IMR-90 (cell line): ENCODE measurements around the gene PTK7. TPM values are rescaled to one million over a fixed set of nuclear protein-coding genes. Genes with fewer than 3 reads are reported as not detected.

Experiments used
- ATAC-seq: fragments of 200-7000 bp; cut with Tn5 transposase; 2 replicates; pipeline ENCODE4 v1.9.1; 2020; ENCODE audit warnings: low read depth, mild to moderate bottlenecking, moderate library complexity
- BruUV-seq: library from RNA; stranded (reverse); fragments of 400-500 nt; replicated peaks from 2 replicates; lab custom pipeline; 2021; lab: Mats Ljungman, UMichigan
- CTCF ChIA-PET: fragments of 300-600 bp; formaldehyde crosslinking; extraction: SDS; loops from one replicate; lab custom pipeline; 2021; ENCODE audit warnings: antibody characterized with exemption; lab: Yijun Ruan, JAX
- POLR2A ChIA-PET: fragments of 300-600 bp; sonication (Branson Sonifier 250); formaldehyde crosslinking; loops from one replicate; lab custom pipeline; 2022; ENCODE audit warnings: antibody characterized with exemption; ENCODE audit not compliant: unreplicated experiment; lab: Charles Lee
- DNase-seq: peaks from one replicate; pipeline ENCODE4 v3.0.0; 2013
- H2AFZ ChIP-seq: replicated peaks from 2 replicates; pipeline ENCODE3; 2013; ENCODE audit warnings: low read length, mild to moderate bottlenecking; ENCODE audit not compliant: poor library complexity
- H2AK5ac ChIP-seq: 2 replicates; pipeline ENCODE4 v1.6.1; 2013; ENCODE audit warnings: low read depth, low read length, inconsistent platforms
- H2AK9ac ChIP-seq: replicated peaks from 2 replicates; pipeline ENCODE3; 2013; ENCODE audit warnings: mild to moderate bottlenecking, low read depth, low read length, moderate library complexity; ENCODE audit not compliant: poor library complexity
- H2BK120ac ChIP-seq: 2 replicates; pipeline ENCODE4 v1.6.1; 2013; ENCODE audit warnings: low read depth, low read length, inconsistent platforms
- H2BK15ac ChIP-seq: 3 replicates; pipeline ENCODE4 v1.6.1; 2013; ENCODE audit warnings: low read depth, low read length, inconsistent platforms
- H2BK20ac ChIP-seq: 2 replicates; pipeline ENCODE4 v1.6.1; 2013; ENCODE audit warnings: low read depth, mild to moderate bottlenecking, inconsistent platforms, low read length, moderate library complexity
- H2BK5ac ChIP-seq: 2 replicates; pipeline ENCODE4 v1.6.1; 2013; ENCODE audit warnings: mild to moderate bottlenecking, low read depth, low read length, inconsistent platforms; ENCODE audit not compliant: poor library complexity, severe bottlenecking
- H3K14ac ChIP-seq: replicated peaks from 2 replicates; pipeline ENCODE4 v1.6.1; 2013; ENCODE audit warnings: low read depth, low read length, inconsistent platforms
- H3K18ac ChIP-seq: 2 replicates; pipeline ENCODE4 v1.6.1; 2013; ENCODE audit warnings: low read depth, low read length, control low read depth
- H3K23ac ChIP-seq: 2 replicates; pipeline ENCODE4 v1.6.1; 2013; ENCODE audit warnings: low read depth, low read length, inconsistent platforms
- H3K27ac ChIP-seq: 2 replicates; pipeline ENCODE4 v1.5.1; 2013; ENCODE audit warnings: mild to moderate bottlenecking, control low read depth, low read length; ENCODE audit not compliant: insufficient read depth
- H3K27me3 ChIP-seq: 2 replicates; pipeline ENCODE4 v1.6.1; 2013; ENCODE audit warnings: low read length; ENCODE audit not compliant: control insufficient read depth, insufficient read depth
- H3K36me3 ChIP-seq: 2 replicates; pipeline ENCODE4 v1.6.1; 2013; ENCODE audit warnings: low read length, mixed read lengths; ENCODE audit not compliant: control insufficient read depth, insufficient read depth
- H3K4ac ChIP-seq: 2 replicates; pipeline ENCODE4 v1.6.1; 2013; ENCODE audit warnings: low read depth, low read length, inconsistent platforms
- H3K4me1 ChIP-seq: 2 replicates; pipeline ENCODE4 v1.6.1; 2013; ENCODE audit warnings: low read length, mixed read lengths; ENCODE audit not compliant: control insufficient read depth, insufficient read depth
- H3K4me2 ChIP-seq: 2 replicates; pipeline ENCODE4 v1.6.1; 2013; ENCODE audit warnings: low read depth, mild to moderate bottlenecking, control low read depth, low read length, moderate library complexity
- H3K4me3 ChIP-seq: 2 replicates; pipeline ENCODE4 v1.5.1; 2013; ENCODE audit warnings: low read depth, mild to moderate bottlenecking, control low read depth, low read length, moderate library complexity; ENCODE audit not compliant: insufficient read depth
- H3K56ac ChIP-seq: 2 replicates; pipeline ENCODE4 v1.6.1; 2013; ENCODE audit warnings: low read length, inconsistent platforms; ENCODE audit not compliant: insufficient read depth; ENCODE audit errors: extremely low read depth
- H3K79me1 ChIP-seq, 2 experiments: 2 replicates each; pipeline ENCODE4 v1.6.1; 2013; ENCODE audit warnings: low read length in 2 of 2, inconsistent platforms in 1 of 2, low read depth in 1 of 2
- H3K9ac ChIP-seq: 2 replicates; pipeline ENCODE4 v1.6.1; 2013; ENCODE audit warnings: low read depth, low read length, control low read depth
- H3K9me1 ChIP-seq: 2 replicates; pipeline ENCODE4 v1.6.1; 2013; ENCODE audit warnings: low read length, inconsistent platforms; ENCODE audit not compliant: insufficient read depth
- H3K9me3 ChIP-seq: 2 replicates; pipeline ENCODE4 v1.6.1; 2013; ENCODE audit warnings: low read length; ENCODE audit not compliant: control insufficient read depth, insufficient read depth
- H4K20me1 ChIP-seq: 2 replicates; pipeline ENCODE4 v1.6.1; 2013; ENCODE audit warnings: low read length, inconsistent platforms; ENCODE audit not compliant: insufficient read depth
- H4K5ac ChIP-seq: 2 replicates; pipeline ENCODE4 v1.6.1; 2013; ENCODE audit warnings: mild to moderate bottlenecking, low read depth, low read length, control low read depth
- H4K8ac ChIP-seq, 2 experiments: 2 replicates each; pipeline ENCODE4 v1.6.1; 2013; ENCODE audit warnings: low read depth in 2 of 2, low read length in 2 of 2, control low read depth in 1 of 2, inconsistent platforms in 1 of 2
- H4K91ac ChIP-seq: 2 replicates; pipeline ENCODE4 v1.6.1; 2013; ENCODE audit warnings: low read depth, low read length, inconsistent platforms; ENCODE audit not compliant: insufficient read depth
- ELK1 ChIP-seq: fragments of 150-350 bp; IDR thresholded peaks from 2 replicates; pipeline ENCODE4 v1.6.1; 2016; ENCODE audit warnings: low read depth, mild to moderate bottlenecking, low read length, moderate library complexity, borderline replicate concordance
- WGBS, 2 experiments: methylation state at CpG; one replicate each; pipeline versions ENCODE4 v1.1.5 to v1.1.7; 2013; ENCODE audit warnings: missing lambda C conversion rate in 2 of 2; ENCODE audit not compliant: insufficient read length in 1 of 2; ENCODE audit errors: extremely low coverage in 2 of 2; 5-methylcytosine and 5-hydroxymethylcytosine counted together
- dilution Hi-C: fragments of 300-500 bp; cut with HindIII; formaldehyde crosslinking; loops from one replicate; pipeline ENCODE4 v1.14.3; 2018; ENCODE audit warnings: low sequenced_read_pairs; ENCODE audit not compliant: unreplicated experiment
- in situ Hi-C: fragments of 300-500 bp; cut with MboI; formaldehyde crosslinking; loops from 3 replicates; pipeline ENCODE4 v1.14.3; 2019; ENCODE audit warnings: low sequenced_read_pairs, inconsistent platforms, mixed read lengths
- intact Hi-C: fragments of 100-400 bp; cut with micrococcal nuclease; formaldehyde crosslinking; loops from 2 replicates; pipeline ENCODE4 v1.10.0; 2022
- polyA plus RNA-seq, 3 experiments: library from polyadenylated mRNA; depleted of rRNA; stranded (reverse); fragments of >200 nt; gene quantifications; 2 replicates each; pipeline ENCODE4 v1.2.3, GENCODE V29; 2012; ENCODE audit warnings: low replicate concordance in 1 of 3
- total RNA-seq: library from RNA; depleted of rRNA; stranded (reverse); fragments of >200 nt; gene quantifications from 2 replicates; pipeline ENCODE4 v1.2.3, GENCODE V29; 2012

PTK7 gene
- total and polyA plus RNA-seq, 2 of the 4 experiments (the other 2 are of a cell fraction), result 47.1 to 142 TPM

GRCh38 chr6:43060034-43060754 lies 15.9 kb upstream of the PTK7 start:
- CTCF ChIA-PET, result interaction anchor here (1.4 kb wide), 1 partner anchor 84 kb away, joined by 6 read pairs; no protein-coding TSS in a partner anchor
- no TSS peak for BruUV-seq

More at GRCh38 chr6:43060034-43060754, 15.9 kb upstream of the PTK7 start:
- H3K4ac ChIP-seq, result peak overlapping the region; percentile 96
- H3K9me1 ChIP-seq, result peaks cover 4% of the 10 kb centered on the region; the same call in 1 of the 2 replicates
- intact Hi-C loops, result no loop called here
- TF ChIP-seq ELK1, result no peak
- peak overlapping the region; percentile 69 to 97 for H4K8ac ChIP-seq
- H3K18ac ChIP-seq, result peak overlapping the region; percentile 28
- H3K23ac ChIP-seq, result peak overlapping the region; percentile 49
- POLR2A ChIA-PET, result no interaction called here
- H2BK15ac ChIP-seq, result no peak overlapping the region; the same call in 2 of the 3 replicates
- peak overlapping the region; percentile 91 for H3K9ac ChIP-seq
- H3K14ac ChIP-seq, result peak overlapping the region; percentile 100
- H3K27ac ChIP-seq, result peak overlapping the region; percentile 93
- H3K4me2 ChIP-seq, result peak overlapping the region; percentile 93
- WGBS, 2 experiments, result 100% methylated on average over 1 of the region's 15 CpGs; no CpG with 5 or more reads in 1 of the 2 experiments
- in situ Hi-C loops, result no loop called here
- no peaks in the 10 kb centered on the region for H3K9me3 ChIP-seq
- H3K4me1 ChIP-seq, result peaks cover 9% of the 10 kb centered on the region; the same call in 1 of the 2 replicates
- H2AFZ ChIP-seq, result peak overlapping the region; percentile 92
- H3K36me3 ChIP-seq, result peaks cover 19% of the 10 kb centered on the region
- no peak for ATAC-seq
- peak overlapping the region; percentile 94 for H2AK9ac ChIP-seq
- H3K4me3 ChIP-seq, result peak overlapping the region; percentile 53
- peaks cover 17 to 35% of the 10 kb centered on the region in 2 experiments for H3K79me1 ChIP-seq
- peak overlapping the region; percentile 29 for H2BK20ac ChIP-seq
- H2BK120ac ChIP-seq, result peak overlapping the region; percentile 64
- no peak for DNase-seq
- no peaks in the 10 kb centered on the region for H3K27me3 ChIP-seq
- dilution Hi-C loops, result no loop called here
- peak overlapping the region; percentile 95 for H2BK5ac ChIP-seq
- no peak overlapping the region for H3K56ac ChIP-seq
- no peaks in the 10 kb centered on the region for H4K20me1 ChIP-seq
- H4K5ac ChIP-seq, result peak overlapping the region; percentile 84
- peak overlapping the region; percentile 92 for H2AK5ac ChIP-seq
- peak overlapping the region; percentile 91 for H4K91ac ChIP-seq
